Measurements from ENCODE around the gene SST. TPM values are rescaled to one million over a fixed set of nuclear protein-coding genes. Genes with fewer than 3 reads are reported as not detected.

Gene SST
- polyA plus RNA-seq, 2 donors = 0.24 to 0.47 TPM

DNA sequence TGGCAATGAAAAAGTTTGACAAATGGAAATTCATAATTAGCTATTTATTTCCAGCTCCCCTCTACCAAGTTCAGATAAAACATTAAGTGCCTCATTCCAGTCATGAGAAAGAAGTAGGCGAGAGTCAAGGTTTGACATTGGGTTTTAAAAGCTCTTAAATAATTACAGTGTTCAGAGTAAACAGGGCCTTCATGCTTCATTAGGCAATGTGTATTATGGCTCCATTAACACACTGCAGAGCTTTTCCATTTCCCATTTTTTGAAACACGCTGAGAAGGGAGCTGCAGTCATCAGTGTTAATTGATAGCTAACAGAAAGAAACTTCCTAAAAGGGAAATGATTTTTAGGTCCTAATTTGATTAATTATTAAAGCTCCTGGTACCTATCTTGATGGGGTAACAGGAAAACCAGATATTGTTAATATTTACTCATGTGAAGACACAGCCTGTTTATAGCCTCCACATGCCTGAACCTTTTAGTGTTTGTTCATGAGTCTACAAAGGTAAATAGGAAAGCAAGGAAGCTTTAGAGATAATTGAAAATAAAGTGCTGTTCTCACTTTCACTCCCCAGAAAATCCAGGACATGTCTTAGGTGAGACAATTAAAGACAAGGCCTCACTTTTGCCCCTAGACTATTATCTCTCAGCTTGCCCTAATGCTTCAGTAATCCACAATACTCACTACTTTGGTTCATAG is 28.7 kb downstream of the SST start:
- Histone ChIP-seq H3K4me1 (ENCODE audit: control insufficient read depth in 2 of 2, insufficient read depth in 2 of 2, low read length in 1 of 2) (no peaks in the 10 kb centered on the region), H3K27me3 (ENCODE audit: control insufficient read depth in 1 of 2, insufficient read depth in 2 of 2, low read length in 2 of 2) (no peaks in the 10 kb centered on the region), H3K4me3 (ENCODE audit: low read depth in 1 of 2, low read length in 2 of 2) (no peak overlapping the region), H3K36me3 (ENCODE audit: control insufficient read depth in 2 of 2, insufficient read depth in 2 of 2, low read length in 1 of 2) (no peaks in the 10 kb centered on the region), H3K27ac (ENCODE audit: low read depth in 2 of 2, low read length in 1 of 2) (no peak overlapping the region), H3K9me3 (ENCODE audit: control insufficient read depth in 2 of 2, insufficient read depth in 1 of 2, low read depth in 1 of 2, low read length in 1 of 2) (peaks cover 0 to 3% of the 10 kb centered on the region in 2 donors)
- WGBS, 2 donors = 68% methylated on average over 2 of the region's 2 CpGs

DNA sequence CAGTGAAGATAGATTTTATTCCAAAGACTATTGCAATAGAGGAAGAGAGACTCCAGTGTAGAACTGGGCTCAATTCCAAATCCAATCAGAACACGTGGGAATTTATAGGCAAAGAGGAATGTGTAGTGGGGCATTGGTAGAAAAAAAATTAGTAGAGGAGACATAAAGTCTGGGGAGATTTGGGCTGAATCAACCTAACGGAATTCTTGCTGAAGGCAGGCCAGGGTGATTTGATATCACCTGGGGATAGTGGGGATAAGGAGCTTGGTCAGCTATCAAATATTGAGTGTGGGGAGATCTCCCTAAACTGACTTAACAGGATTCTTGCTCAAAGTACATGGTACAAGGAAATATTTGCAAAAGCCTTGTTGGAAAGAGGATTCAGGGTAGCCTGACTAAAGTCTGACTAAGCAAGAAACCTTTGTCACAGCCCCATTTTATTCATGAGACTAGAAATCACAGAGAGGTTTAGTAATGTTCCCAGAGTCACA is 29.6 kb downstream of the SST start:
- Histone ChIP-seq H3K4me1 (ENCODE audit: control insufficient read depth in 2 of 2, insufficient read depth in 2 of 2, low read length in 1 of 2) (no peaks in the 10 kb centered on the region), H3K27me3 (ENCODE audit: control insufficient read depth in 1 of 2, insufficient read depth in 2 of 2, low read length in 2 of 2) (no peaks in the 10 kb centered on the region), H3K9me3 (ENCODE audit: control insufficient read depth in 2 of 2, insufficient read depth in 1 of 2, low read depth in 1 of 2, low read length in 1 of 2) (peaks cover 0 to 3% of the 10 kb centered on the region in 2 donors), H3K27ac (ENCODE audit: low read depth in 2 of 2, low read length in 1 of 2) (no peak overlapping the region), H3K4me3 (ENCODE audit: low read depth in 1 of 2, low read length in 2 of 2) (no peak overlapping the region), H3K36me3 (ENCODE audit: control insufficient read depth in 2 of 2, insufficient read depth in 2 of 2, low read length in 1 of 2) (no peaks in the 10 kb centered on the region)
- WGBS, 2 donors = 54 to 65% methylated on average over 2 of the region's 2 CpGs

DNA sequence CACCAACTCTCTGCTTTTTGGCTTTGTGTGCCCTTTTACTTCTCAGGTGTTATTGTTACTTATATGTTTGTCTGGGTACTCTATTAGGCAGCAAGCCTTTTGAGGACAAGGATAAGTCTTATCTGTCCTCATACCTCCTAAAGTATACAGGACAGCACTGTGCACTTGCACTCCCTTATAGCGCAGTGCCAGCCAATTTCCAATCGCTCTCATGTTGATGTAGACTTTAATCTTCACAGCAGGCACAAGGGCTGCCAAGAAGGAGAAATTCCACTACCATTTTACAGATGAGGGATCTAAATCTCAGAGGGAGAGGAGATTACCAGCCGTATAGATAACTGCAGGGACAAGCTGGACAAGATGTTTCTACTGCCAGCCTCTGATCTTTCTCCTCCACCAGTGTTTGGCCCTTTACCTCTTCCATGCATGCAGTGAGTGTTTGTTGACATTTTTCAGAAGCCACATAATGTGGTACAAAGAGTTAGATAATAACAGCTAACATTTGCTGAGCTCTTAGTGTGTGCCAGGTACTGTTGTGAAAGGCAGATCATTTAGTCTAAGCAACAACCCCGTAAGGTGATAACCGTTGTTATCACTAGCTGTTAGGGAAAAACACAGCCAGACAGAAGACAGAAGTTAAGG is 30.1 kb downstream of the SST start:
- Histone ChIP-seq H3K4me3 (ENCODE audit: low read depth in 1 of 2, low read length in 2 of 2) (no peak overlapping the region), H3K36me3 (ENCODE audit: control insufficient read depth in 2 of 2, insufficient read depth in 2 of 2, low read length in 1 of 2) (no peaks in the 10 kb centered on the region)
- 48 to 54% methylated on average over 5 of the region's 5 CpGs for WGBS, 2 donors

GRCh38 chr3:187636528-187636927 is 33.7 kb downstream of the SST start:
- Histone ChIP-seq H3K27me3 (ENCODE audit: control insufficient read depth in 1 of 2, insufficient read depth in 2 of 2, low read length in 2 of 2) (no peaks in the 10 kb centered on the region), H3K9me3 (ENCODE audit: control insufficient read depth in 2 of 2, insufficient read depth in 1 of 2, low read depth in 1 of 2, low read length in 1 of 2) (peaks cover 6 to 7% of the 10 kb centered on the region in 2 donors), H3K36me3 (ENCODE audit: control insufficient read depth in 2 of 2, insufficient read depth in 2 of 2, low read length in 1 of 2) (no peaks in the 10 kb centered on the region), H3K27ac (ENCODE audit: low read depth in 2 of 2, low read length in 1 of 2) (no peak overlapping the region), H3K4me1 (ENCODE audit: control insufficient read depth in 2 of 2, insufficient read depth in 2 of 2, low read length in 1 of 2) (no peaks in the 10 kb centered on the region), H3K4me3 (ENCODE audit: low read depth in 1 of 2, low read length in 2 of 2) (no peak overlapping the region)

More for the DNA sequence above, 30.1 kb downstream of the SST start:
- Histone ChIP-seq H3K27ac (ENCODE audit: low read depth in 2 of 2, low read length in 1 of 2) (no peak overlapping the region), H3K9me3 (ENCODE audit: control insufficient read depth in 2 of 2, insufficient read depth in 1 of 2, low read depth in 1 of 2, low read length in 1 of 2) (peaks cover 0 to 3% of the 10 kb centered on the region in 2 donors), H3K4me1 (ENCODE audit: control insufficient read depth in 2 of 2, insufficient read depth in 2 of 2, low read length in 1 of 2) (no peaks in the 10 kb centered on the region), H3K27me3 (ENCODE audit: control insufficient read depth in 1 of 2, insufficient read depth in 2 of 2, low read length in 2 of 2) (no peaks in the 10 kb centered on the region)

DNA sequence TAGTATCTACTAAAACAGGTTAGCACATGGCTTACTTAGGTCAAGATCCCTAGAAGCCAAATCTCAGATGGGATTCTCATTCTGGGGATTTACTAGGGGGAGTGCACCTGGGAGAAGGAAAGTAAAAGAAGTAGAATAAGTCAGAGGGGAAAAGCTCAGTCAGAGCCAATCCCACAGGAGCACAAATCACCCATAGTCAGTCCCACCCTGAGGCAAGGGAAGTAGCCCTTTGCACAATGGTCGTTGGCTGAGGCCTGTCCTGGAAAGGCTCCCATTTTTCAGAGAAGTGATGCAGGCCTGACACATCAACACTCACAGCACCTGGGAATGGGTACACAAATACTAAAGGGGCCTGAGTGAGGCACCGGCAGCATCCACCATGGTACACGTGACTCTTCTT is 39.8 kb downstream of the SST start:
- Histone ChIP-seq H3K9me3 (ENCODE audit: control insufficient read depth in 2 of 2, insufficient read depth in 1 of 2, low read depth in 1 of 2, low read length in 1 of 2) (peaks cover 4 to 6% of the 10 kb centered on the region in 2 donors), H3K4me3 (ENCODE audit: low read depth in 1 of 2, low read length in 2 of 2) (no peak overlapping the region), H3K36me3 (ENCODE audit: control insufficient read depth in 2 of 2, insufficient read depth in 2 of 2, low read length in 1 of 2) (no peaks in the 10 kb centered on the region), H3K27me3 (ENCODE audit: control insufficient read depth in 1 of 2, insufficient read depth in 2 of 2, low read length in 2 of 2) (peaks cover 0 to 5% of the 10 kb centered on the region in 2 donors), H3K27ac (ENCODE audit: low read depth in 2 of 2, low read length in 1 of 2) (no peak overlapping the region), H3K4me1 (ENCODE audit: control insufficient read depth in 2 of 2, insufficient read depth in 2 of 2, low read length in 1 of 2) (no peaks in the 10 kb centered on the region)
- WGBS, 2 donors = 71 to 79% methylated on average over 3 of the region's 3 CpGs

DNA sequence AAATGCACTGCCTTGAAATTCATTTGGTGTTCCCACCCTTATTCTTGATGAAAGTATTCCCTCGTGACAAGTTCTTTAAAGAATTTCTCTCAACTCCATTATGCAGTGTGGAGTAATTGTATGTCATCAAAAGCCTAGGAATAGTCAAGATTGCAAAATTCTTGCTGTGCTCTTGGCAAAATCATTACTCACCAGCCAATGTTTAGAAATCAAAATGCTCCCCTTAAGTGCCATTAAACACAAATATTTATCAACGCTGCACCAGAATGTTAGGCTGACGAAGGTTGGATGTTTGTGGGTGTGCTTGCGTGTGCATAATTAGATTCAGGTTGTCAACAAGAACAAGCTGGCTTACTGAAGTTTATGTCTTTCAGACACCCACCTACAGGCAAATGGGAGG is 40.5 kb downstream of the SST start:
- Histone ChIP-seq H3K4me3 (ENCODE audit: low read depth in 1 of 2, low read length in 2 of 2) (no peak overlapping the region), H3K4me1 (ENCODE audit: control insufficient read depth in 2 of 2, insufficient read depth in 2 of 2, low read length in 1 of 2) (no peaks in the 10 kb centered on the region), H3K27me3 (ENCODE audit: control insufficient read depth in 1 of 2, insufficient read depth in 2 of 2, low read length in 2 of 2) (peaks cover 0 to 5% of the 10 kb centered on the region in 2 donors), H3K36me3 (ENCODE audit: control insufficient read depth in 2 of 2, insufficient read depth in 2 of 2, low read length in 1 of 2) (no peaks in the 10 kb centered on the region), H3K9me3 (ENCODE audit: control insufficient read depth in 2 of 2, insufficient read depth in 1 of 2, low read depth in 1 of 2, low read length in 1 of 2) (peaks cover 4 to 5% of the 10 kb centered on the region in 2 donors), H3K27ac (ENCODE audit: low read depth in 2 of 2, low read length in 1 of 2) (no peak overlapping the region)
- 74 to 79% methylated on average over 4 of the region's 4 CpGs for WGBS, 2 donors

DNA sequence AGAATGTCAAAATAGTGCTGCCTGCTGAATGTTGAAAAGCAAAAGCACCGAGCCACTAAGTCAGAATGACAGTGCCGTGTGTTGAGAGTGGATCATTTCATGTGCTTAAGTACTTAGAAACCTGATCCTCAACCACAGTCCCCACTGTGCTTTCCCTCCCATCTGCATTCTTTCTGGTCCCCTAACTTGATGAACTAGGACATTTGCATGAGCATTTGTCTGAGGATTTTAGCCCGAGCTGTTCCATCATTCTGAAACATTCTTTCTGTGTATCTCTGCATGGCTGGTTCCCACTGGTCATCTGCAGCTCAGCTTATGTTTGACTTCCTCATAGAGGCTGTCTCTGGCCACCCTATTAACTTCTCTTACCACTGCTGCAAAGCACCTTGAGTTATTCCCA is 42.0 kb downstream of the SST start:
- H3K9me3 ChIP-seq (ENCODE audit: control insufficient read depth in 2 of 2, insufficient read depth in 1 of 2, low read depth in 1 of 2, low read length in 1 of 2) = no peaks in the 10 kb centered on the region
- no peaks in the 10 kb centered on the region for H3K36me3 ChIP-seq (ENCODE audit: control insufficient read depth in 2 of 2, insufficient read depth in 2 of 2, low read length in 1 of 2)
- WGBS, 2 donors = 32 to 42% methylated on average over 3 of the region's 3 CpGs
- H3K27me3 ChIP-seq (ENCODE audit: control insufficient read depth in 1 of 2, insufficient read depth in 2 of 2, low read length in 2 of 2) = peaks cover 0 to 5% of the 10 kb centered on the region in 2 donors
- no peaks in the 10 kb centered on the region for H3K4me1 ChIP-seq (ENCODE audit: control insufficient read depth in 2 of 2, insufficient read depth in 2 of 2, low read length in 1 of 2)
- no peak overlapping the region for H3K4me3 ChIP-seq (ENCODE audit: low read depth in 1 of 2, low read length in 2 of 2)
- H3K27ac ChIP-seq (ENCODE audit: low read depth in 2 of 2, low read length in 1 of 2) = no peak overlapping the region

- H3K9me3 ChIP-seq (ENCODE audit: control insufficient read depth in 2 of 2, insufficient read depth in 1 of 2, low read depth in 1 of 2, low read length in 1 of 2) = no peaks in the 10 kb centered on the region
- H3K27ac ChIP-seq (ENCODE audit: low read depth in 2 of 2, low read length in 1 of 2) = no peak overlapping the region
- no peaks in the 10 kb centered on the region for H3K4me1 ChIP-seq (ENCODE audit: control insufficient read depth in 2 of 2, insufficient read depth in 2 of 2, low read length in 1 of 2)
- 82 to 86% methylated on average over 2 of the region's 2 CpGs for WGBS, 2 donors
- H3K4me3 ChIP-seq (ENCODE audit: low read depth in 1 of 2, low read length in 2 of 2) = no peak overlapping the region
- H3K36me3 ChIP-seq (ENCODE audit: control insufficient read depth in 2 of 2, insufficient read depth in 2 of 2, low read length in 1 of 2) = no peaks in the 10 kb centered on the region
- H3K27me3 ChIP-seq (ENCODE audit: control insufficient read depth in 1 of 2, insufficient read depth in 2 of 2, low read length in 2 of 2) = peaks cover 0 to 5% of the 10 kb centered on the region in 2 donors
These were observed 43.6 kb downstream of the SST start for GRCh38 chr3:187626581-187626980.

DNA sequence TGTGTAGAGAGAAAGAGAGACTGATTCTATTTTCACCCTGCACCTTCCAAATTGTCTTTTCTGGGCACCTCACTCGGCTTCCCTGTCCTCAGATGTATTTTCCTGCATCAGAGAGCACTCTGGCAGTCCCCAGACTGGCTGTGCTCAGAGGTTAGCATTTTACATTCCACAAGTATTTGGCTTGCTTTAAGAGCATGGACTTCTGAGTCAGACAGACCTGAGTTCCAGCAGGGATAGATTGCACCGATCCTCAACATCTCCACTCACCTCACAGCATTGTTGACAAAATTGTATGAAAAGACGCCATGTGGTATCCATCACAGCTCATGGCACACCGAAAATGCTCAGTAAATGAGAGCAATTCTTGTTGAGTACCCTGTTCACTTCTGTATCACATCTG is 45.6 kb downstream of the SST start:
- WGBS, 2 donors = 49 to 53% methylated on average over 4 of the region's 4 CpGs
- no peaks in the 10 kb centered on the region for H3K27me3 ChIP-seq (ENCODE audit: control insufficient read depth in 1 of 2, insufficient read depth in 2 of 2, low read length in 2 of 2)
- no peaks in the 10 kb centered on the region for H3K9me3 ChIP-seq (ENCODE audit: control insufficient read depth in 2 of 2, insufficient read depth in 1 of 2, low read depth in 1 of 2, low read length in 1 of 2)
- H3K27ac ChIP-seq (ENCODE audit: low read depth in 2 of 2, low read length in 1 of 2) = no peak overlapping the region
- no peak overlapping the region for H3K4me3 ChIP-seq (ENCODE audit: low read depth in 1 of 2, low read length in 2 of 2)
- H3K4me1 ChIP-seq (ENCODE audit: control insufficient read depth in 2 of 2, insufficient read depth in 2 of 2, low read length in 1 of 2) = no peaks in the 10 kb centered on the region
- no peaks in the 10 kb centered on the region for H3K36me3 ChIP-seq (ENCODE audit: control insufficient read depth in 2 of 2, insufficient read depth in 2 of 2, low read length in 1 of 2)
